Pancreas (tissue), 10 donors: ENCODE results near the gene ABCA10. TPM values are rescaled to one million over a fixed set of nuclear protein-coding genes. Genes with fewer than 3 reads are reported as not detected.

Experiments
- ATAC-seq, 4 donors: fragments of 200-7000 bp; cut with Tn5 transposase; one replicate each; pipeline versions ENCODE4 v1.8.0 to v1.9.1; 2020; ENCODE audit warnings: mild to moderate bottlenecking in 4 of 4, moderate library complexity in 4 of 4
- DNase-seq, 6 donors: peaks; one replicate each; pipeline ENCODE4 v3.0.0-alpha.2; 2020
- FAIRE-seq: peaks from 2 replicates; lab custom pipeline; 2012; peaks lifted over from hg19 to GRCh38; lab: Jason Lieb, UNC
- H3K27ac ChIP-seq, 4 donors: fragments of 200-600 bp; sonication (generic); 1 replicate in 3 of 4; 2 replicates in 1 of 4; pipeline versions ENCODE4 v1.5.0 to v1.8.0; 2020
- H3K27me3 ChIP-seq, 4 donors: fragments of 200-600 bp; one replicate each; pipeline ENCODE4 v1.8.0; 2021
- H3K36me3 ChIP-seq, 3 donors: fragments of 200-600 bp; sonication (generic) in 1 of 3; one replicate each; pipeline versions ENCODE4 v1.5.0 to v1.8.0; 2020 to 2021
- H3K4me1 ChIP-seq, 3 donors: fragments of 200-600 bp; one replicate each; pipeline ENCODE4 v1.8.0; 2021
- H3K4me3 ChIP-seq, 4 donors: fragments of 200-600 bp; sonication (generic) in 2 of 4; one replicate each; pipeline versions ENCODE4 v1.5.0 to v1.8.0; 2020 to 2021
- H3K9me3 ChIP-seq, 4 donors: fragments of 200-600 bp; one replicate each; pipeline ENCODE4 v1.8.0; 2021
- CTCF ChIP-seq, 4 donors: fragments of 200-600 bp; sonication (generic) in 3 of 4; IDR thresholded peaks; one replicate each; pipeline versions ENCODE4 v1.5.0 to v1.8.0; 2021; ENCODE audit warnings: antibody characterized with exemption in 4 of 4
- WGBS, 2 donors: extraction: QIAGEN DNeasy Blood & Tissue Kit; methylation state at CpG; one replicate each; pipeline ENCODE4 v1.1.7; 2013; 5-methylcytosine and 5-hydroxymethylcytosine counted together
- intact Hi-C, 3 donors: fragments of 100-400 bp; cut with DNase I; formaldehyde crosslinking; loops; one replicate each; pipeline versions ENCODE4 v1.11.1 to v1.14.2; 2022
- polyA plus RNA-seq, 2 donors: library from polyadenylated mRNA; stranded (reverse); fragments of 200-250 nt; gene quantifications; one replicate each; pipeline ENCODE4 v1.2.3, GENCODE V29; 2013
- total RNA-seq, 6 donors: library from RNA; stranded (reverse); fragmentation: NEBNext Ultra II Directional in 4 of 6; extraction: Animal tissue kit (Norgen Biotek cat#: 25700) in 4 of 6; gene quantifications; one replicate each; pipeline versions ENCODE4 v1.2.1 to v1.2.4, GENCODE V29; 2021 to 2023
- donor health status: healthy with polysubstance abuse.
- donor health status: DM: no; HTN: no; CAD: no; lungs with moderate emphysema.
- donor health status: DM: no; HTN: no; CAD: no.
- donor health status: control.
- donor health status: control.
- donor health status: Bipolar disorder and iron deficiency.
- donor health status: DM: yes; HTN: yes; CAD: no.
- donor health status: DM: no; HTN: no; CAD: no.
- donor health status: DM: no; HTN: no; CAD: no.
- donor health status: DM: yes; HTN: yes; CAD: no.

Gene ABCA10
- total and polyA plus RNA-seq, 8 donors: 1.6 to 18.5 (median 4.7) TPM

GRCh38 chr17:69246726-69247375 is 18.2 kb upstream of the ABCA10 start:
- FAIRE-seq (peak; percentile 97), DNase-seq (no peak), ATAC-seq (peak; percentile 73 to 93 (median 90))
- Histone ChIP-seq H3K4me1 (peaks cover 0 to 4% (median 0%) of the 10 kb centered on the region in 3 donors), H3K27ac (no peak overlapping the region), H3K27me3 (no peaks in the 10 kb centered on the region), H3K9me3 (no peaks in the 10 kb centered on the region), H3K4me3 (no peak overlapping the region), H3K36me3 (peaks cover 0 to 6% (median 0%) of the 10 kb centered on the region in 3 donors)
- 66 to 68% methylated on average over 4 of the region's 4 CpGs for WGBS, 2 donors
- peak in 3 of 4 donors; percentile 23 to 39 (median 32) for TF ChIP-seq CTCF (IDR thresholded peaks at IDR 0.05)
- intact Hi-C loops: no loop called here

GRCh38 chr17:69246202-69246601 is 17.6 kb upstream of the ABCA10 start:
- Histone ChIP-seq H3K27ac (peak overlapping the region in 1 of 4 donors; percentile 7), H3K4me1 (peaks cover 0 to 4% (median 0%) of the 10 kb centered on the region in 3 donors), H3K9me3 (no peaks in the 10 kb centered on the region), H3K4me3 (no peak overlapping the region), H3K36me3 (peaks cover 0 to 6% (median 0%) of the 10 kb centered on the region in 3 donors), H3K27me3 (no peaks in the 10 kb centered on the region)
- DNase-seq (no peak), FAIRE-seq (no peak), ATAC-seq (peak; percentile 56 to 76 (median 70))
- intact Hi-C loops: no loop called here
- no peak for TF ChIP-seq CTCF (IDR thresholded peaks at IDR 0.05)
- 38 to 48% methylated on average over 1 of the region's 1 CpG for WGBS, 2 donors

GRCh38 chr17:69245617-69246016 is 17.0 kb upstream of the ABCA10 start:
- Histone ChIP-seq H3K27ac (peak overlapping the region in 1 of 4 donors; percentile 7), H3K9me3 (no peaks in the 10 kb centered on the region), H3K4me3 (no peak overlapping the region), H3K27me3 (no peaks in the 10 kb centered on the region), H3K4me1 (peaks cover 0 to 4% (median 0%) of the 10 kb centered on the region in 3 donors), H3K36me3 (peaks cover 0 to 6% (median 0%) of the 10 kb centered on the region in 3 donors)
- FAIRE-seq (no peak), DNase-seq (no peak), ATAC-seq (no peak)
- no peak for TF ChIP-seq CTCF (IDR thresholded peaks at IDR 0.05)
- WGBS, 2 donors: 75% methylated on average over 2 of the region's 2 CpGs
- intact Hi-C loops: no loop called here

- no peak overlapping the region for H3K27ac ChIP-seq
- H3K4me3 ChIP-seq: no peak overlapping the region
- no peak for DNase-seq
- intact Hi-C loops: loop anchor here in 2 of 3 donors (5.0 to 10.0 kb wide), 2 partner anchors 463 to 465 kb away; no protein-coding TSS in a partner anchor
- no peaks in the 10 kb centered on the region for H3K4me1 ChIP-seq
- TF ChIP-seq CTCF (IDR thresholded peaks at IDR 0.05): no peak
- no peaks in the 10 kb centered on the region for H3K27me3 ChIP-seq
- no peaks in the 10 kb centered on the region for H3K36me3 ChIP-seq
- WGBS, 2 donors: 91 to 92% methylated on average over 8 of the region's 8 CpGs
- ATAC-seq: no peak
- H3K9me3 ChIP-seq: no peaks in the 10 kb centered on the region
- FAIRE-seq: no peak
Measured at GRCh38 chr17:69239611-69240600, 11.3 kb upstream of the ABCA10 start.
